K562 (cell line): Measurements from ENCODE around the gene ARHGDIA. TPM values are rescaled to one million over a fixed set of nuclear protein-coding genes. Genes with fewer than 3 reads are reported as not detected.
A peak's percentile ranks its signal among the peaks of the same experiment; 100 is the strongest.

Experiments
- E2F5 ChIP-seq: sonication (generic); formaldehyde crosslinking; IDR thresholded peaks from 2 replicates; pipeline ENCODE4 v1.8.0; 2022; ENCODE audit warnings: mild to moderate bottlenecking, missing genetic modification reagents
- E2F6 ChIP-seq, 2 experiments: IDR thresholded peaks; 2 replicates each; pipeline ENCODE4 v1.6.1; 2011; ENCODE audit warnings: borderline replicate concordance in 1 of 2, control low read depth in 1 of 2, low read depth in 1 of 2, low read length in 1 of 2, mild to moderate bottlenecking in 1 of 2, mixed read lengths in 1 of 2, moderate library complexity in 1 of 2; ENCODE audit not compliant: insufficient read depth in 1 of 2, insufficient read length in 1 of 2, poor library complexity in 1 of 2, severe bottlenecking in 1 of 2; ENCODE audit errors: extremely low read depth in 1 of 2
- TEAD1 ChIP-seq, 2 experiments: fragments of 450-650 bp in 1 of 2; sonication (generic) in 1 of 2; formaldehyde crosslinking; IDR thresholded peaks; 2 replicates each; pipeline versions ENCODE4 v1.4.0 to v1.8.0; 2020 to 2022; ENCODE audit warnings: mild to moderate bottlenecking in 2 of 2, missing genetic modification reagents in 1 of 2
- ZNF280B ChIP-seq: fragments of 250-450 bp; sonication (Bioruptor Pico); IDR thresholded peaks from 2 replicates; pipeline ENCODE4 v1.5.1; 2021; ENCODE audit warnings: mild to moderate bottlenecking
- polyA plus RNA-seq, 8 experiments: library from polyadenylated mRNA; depleted of rRNA in 4 of 8; stranded (reverse) in 5 of 8; unstranded in 3 of 8; fragments of >200 nt; fragmentation: Nextera tagmentation in 2 of 8; fragmentation: Illumina TruSeq in 1 of 8; extraction: Ambion mirVana in 2 of 8; extraction: Trizol in 1 of 8; gene quantifications; 2 replicates each; pipeline versions ENCODE4 v1.2.1 to v1.2.3, GENCODE V29; 2011 to 2014; ENCODE audit warnings: inconsistent platforms in 1 of 8, missing spikeins in 1 of 8
- total RNA-seq, 7 experiments: library from RNA; depleted of rRNA in 6 of 7; stranded (reverse); fragments of >200 nt in 6 of 7; fragmentation: Illumina TruSeq in 2 of 7; extraction: Trizol in 2 of 7; gene quantifications; 2 replicates each; pipeline versions ENCODE4 v1.2.1 to v1.2.3, GENCODE V29; 2011 to 2021; ENCODE audit warnings: low replicate concordance in 1 of 7
- TF ChIP-seq, protein P1 (sequence below): fragments of 250-450 bp; sonication (Bioruptor Pico); IDR thresholded peaks from 2 replicates; pipeline ENCODE4 v1.8.0; 2022; ENCODE audit warnings: inconsistent platforms, mild to moderate bottlenecking, moderate library complexity, borderline replicate concordance
- TF ChIP-seq, protein P2 (sequence below): fragments of 450-650 bp; formaldehyde crosslinking; IDR thresholded peaks from 2 replicates; pipeline ENCODE4 v1.4.0; 2022; ENCODE audit warnings: missing genetic modification characterization
- TF ChIP-seq, protein P3 (sequence below), 2 experiments: fragments of 450-650 bp in 1 of 2; sonication (generic) in 1 of 2; formaldehyde crosslinking in 1 of 2; IDR thresholded peaks; 2 replicates each; pipeline versions ENCODE4 v1.7.1 to v1.9.0; 2016 to 2022; ENCODE audit warnings: inconsistent platforms in 1 of 2, mild to moderate bottlenecking in 1 of 2, missing genetic modification reagents in 1 of 2

ARHGDIA gene
- total and polyA plus RNA-seq, 9 of the 15 experiments (the other 6 are each of a cell fraction or from before 2014, with no cell fraction given) = 9.6 to 340 (median 97.6) TPM

DNA sequence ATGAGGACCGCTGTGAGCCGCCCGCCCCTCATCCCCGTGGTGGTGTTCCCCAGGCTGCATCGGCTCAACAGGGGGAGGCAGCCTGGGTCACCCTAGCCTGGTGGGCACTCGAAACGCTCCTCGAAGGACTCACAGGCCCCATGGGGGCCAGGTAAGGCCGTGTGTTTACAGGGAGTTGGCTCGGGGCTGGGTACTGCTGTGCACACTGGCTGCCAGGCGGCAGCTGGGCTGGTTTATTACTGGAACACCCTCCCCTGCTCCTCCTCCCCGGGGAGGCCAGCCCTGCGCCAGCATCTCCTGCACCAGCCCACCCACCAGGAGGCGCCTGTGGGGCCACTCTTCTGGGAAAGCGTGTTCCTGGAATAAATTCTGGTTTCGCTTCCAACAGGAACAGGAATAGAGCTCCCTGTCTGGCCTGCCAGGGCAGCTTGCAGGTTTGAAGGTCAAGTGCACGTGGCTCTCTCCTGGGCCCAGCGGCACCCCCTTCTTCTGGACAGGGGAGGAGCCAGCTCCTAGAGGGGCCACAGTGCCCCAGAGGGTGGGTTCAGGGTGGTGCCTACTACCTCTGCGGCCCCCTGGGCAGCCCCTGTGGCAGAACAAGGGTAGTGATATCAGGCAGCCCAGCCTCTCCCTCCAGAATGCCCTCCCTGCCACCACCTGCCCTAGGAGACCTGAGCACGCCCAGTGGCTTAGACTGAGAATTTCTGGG is 49.4 kb downstream of the ARHGDIA start (continued):
- TF ChIP-seq E2F6 (IDR thresholded peaks at IDR 0.05; ENCODE audit: borderline replicate concordance in 1 of 2, extremely low read depth in 1 of 2, insufficient read depth in 1 of 2, insufficient read length in 1 of 2, low read depth in 1 of 2, low read length in 1 of 2, poor library complexity in 1 of 2, severe bottlenecking in 1 of 2) = peak; percentile 75 to 77
- no peak for TF ChIP-seq E2F5 (CRISPR knock-in tag)
- no peak for TF ChIP-seq ZNF280B (CRISPR knock-in tag)
- TF ChIP-seq, protein P1, sequence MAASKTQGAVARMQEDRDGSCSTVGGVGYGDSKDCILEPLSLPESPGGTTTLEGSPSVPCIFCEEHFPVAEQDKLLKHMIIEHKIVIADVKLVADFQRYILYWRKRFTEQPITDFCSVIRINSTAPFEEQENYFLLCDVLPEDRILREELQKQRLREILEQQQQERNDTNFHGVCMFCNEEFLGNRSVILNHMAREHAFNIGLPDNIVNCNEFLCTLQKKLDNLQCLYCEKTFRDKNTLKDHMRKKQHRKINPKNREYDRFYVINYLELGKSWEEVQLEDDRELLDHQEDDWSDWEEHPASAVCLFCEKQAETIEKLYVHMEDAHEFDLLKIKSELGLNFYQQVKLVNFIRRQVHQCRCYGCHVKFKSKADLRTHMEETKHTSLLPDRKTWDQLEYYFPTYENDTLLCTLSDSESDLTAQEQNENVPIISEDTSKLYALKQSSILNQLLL (CRISPR knock-in tag) = no peak
- TF ChIP-seq, protein P2, sequence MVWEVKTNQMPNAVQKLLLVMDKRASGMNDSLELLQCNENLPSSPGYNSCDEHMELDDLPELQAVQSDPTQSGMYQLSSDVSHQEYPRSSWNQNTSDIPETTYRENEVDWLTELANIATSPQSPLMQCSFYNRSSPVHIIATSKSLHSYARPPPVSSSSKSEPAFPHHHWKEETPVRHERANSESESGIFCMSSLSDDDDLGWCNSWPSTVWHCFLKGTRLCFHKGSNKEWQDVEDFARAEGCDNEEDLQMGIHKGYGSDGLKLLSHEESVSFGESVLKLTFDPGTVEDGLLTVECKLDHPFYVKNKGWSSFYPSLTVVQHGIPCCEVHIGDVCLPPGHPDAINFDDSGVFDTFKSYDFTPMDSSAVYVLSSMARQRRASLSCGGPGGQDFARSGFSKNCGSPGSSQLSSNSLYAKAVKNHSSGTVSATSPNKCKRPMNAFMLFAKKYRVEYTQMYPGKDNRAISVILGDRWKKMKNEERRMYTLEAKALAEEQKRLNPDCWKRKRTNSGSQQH (CRISPR knock-in tag) = no peak; the same call in 1 of the 2 replicates
- TF ChIP-seq, protein P3, sequence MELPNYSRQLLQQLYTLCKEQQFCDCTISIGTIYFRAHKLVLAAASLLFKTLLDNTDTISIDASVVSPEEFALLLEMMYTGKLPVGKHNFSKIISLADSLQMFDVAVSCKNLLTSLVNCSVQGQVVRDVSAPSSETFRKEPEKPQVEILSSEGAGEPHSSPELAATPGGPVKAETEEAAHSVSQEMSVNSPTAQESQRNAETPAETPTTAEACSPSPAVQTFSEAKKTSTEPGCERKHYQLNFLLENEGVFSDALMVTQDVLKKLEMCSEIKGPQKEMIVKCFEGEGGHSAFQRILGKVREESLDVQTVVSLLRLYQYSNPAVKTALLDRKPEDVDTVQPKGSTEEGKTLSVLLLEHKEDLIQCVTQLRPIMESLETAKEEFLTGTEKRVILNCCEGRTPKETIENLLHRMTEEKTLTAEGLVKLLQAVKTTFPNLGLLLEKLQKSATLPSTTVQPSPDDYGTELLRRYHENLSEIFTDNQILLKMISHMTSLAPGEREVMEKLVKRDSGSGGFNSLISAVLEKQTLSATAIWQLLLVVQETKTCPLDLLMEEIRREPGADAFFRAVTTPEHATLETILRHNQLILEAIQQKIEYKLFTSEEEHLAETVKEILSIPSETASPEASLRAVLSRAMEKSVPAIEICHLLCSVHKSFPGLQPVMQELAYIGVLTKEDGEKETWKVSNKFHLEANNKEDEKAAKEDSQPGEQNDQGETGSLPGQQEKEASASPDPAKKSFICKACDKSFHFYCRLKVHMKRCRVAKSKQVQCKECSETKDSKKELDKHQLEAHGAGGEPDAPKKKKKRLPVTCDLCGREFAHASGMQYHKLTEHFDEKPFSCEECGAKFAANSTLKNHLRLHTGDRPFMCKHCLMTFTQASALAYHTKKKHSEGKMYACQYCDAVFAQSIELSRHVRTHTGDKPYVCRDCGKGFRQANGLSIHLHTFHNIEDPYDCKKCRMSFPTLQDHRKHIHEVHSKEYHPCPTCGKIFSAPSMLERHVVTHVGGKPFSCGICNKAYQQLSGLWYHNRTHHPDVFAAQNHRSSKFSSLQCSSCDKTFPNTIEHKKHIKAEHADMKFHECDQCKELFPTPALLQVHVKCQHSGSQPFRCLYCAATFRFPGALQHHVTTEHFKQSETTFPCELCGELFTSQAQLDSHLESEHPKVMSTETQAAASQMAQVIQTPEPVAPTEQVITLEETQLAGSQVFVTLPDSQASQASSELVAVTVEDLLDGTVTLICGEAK (IDR thresholded peaks at IDR 0.05) = peak; percentile 63
- TF ChIP-seq, protein P3 (CRISPR knock-in tag; IDR thresholded peaks at IDR 0.05) = no peak
- TF ChIP-seq TEAD1 (CRISPR knock-in tag; IDR thresholded peaks at IDR 0.05) = peak in 1 of 2 experiments; percentile 34; a peak in 1 of 4 replicates
